Measurements from ENCODE around the gene APC2. TPM values are rescaled to one million over a fixed set of nuclear protein-coding genes. Genes with fewer than 3 reads are reported as not detected.
"Not testable (repeated sequence)": the region's sequence is repeated elsewhere in the genome, so short reads cannot be mapped to it uniquely, and the experiment has no call there.

Gene APC2
- total RNA-seq, 1 experiment from 2014 or later, result 1.4 TPM

- Histone ChIP-seq H3K27ac (ENCODE audit: low read length) (no peak overlapping the region), H4K20me1 (ENCODE audit: low read length) (no peaks in the 10 kb centered on the region), H3K4me1 (ENCODE audit: insufficient read depth, low read length) (peaks cover 2% of the 10 kb centered on the region), H3K9ac (ENCODE audit: low read length) (no peak overlapping the region), H3K4me3 (ENCODE audit: low read length) (no peak overlapping the region), H3K4me2 (ENCODE audit: low read length) (no peak overlapping the region), H3K9me3 (ENCODE audit: low read length) (no peaks in the 10 kb centered on the region), H3K27me3 (ENCODE audit: low read length) (no peaks in the 10 kb centered on the region), H2AFZ (ENCODE audit: low read length) (no peak overlapping the region), H3F3A (ENCODE audit: low read length, unreplicated experiment) (no peaks in the 10 kb centered on the region), H3K79me2 (ENCODE audit: low read length) (no peaks in the 10 kb centered on the region), H3K36me3 (ENCODE audit: low read depth, low read length) (no peaks in the 10 kb centered on the region), H3K9me2 (replicated peaks; ENCODE audit: low read length) (no peaks in the 10 kb centered on the region)
- ChIA-PET POLR2A (ENCODE audit: unreplicated experiment) (no interaction called here), CTCF (no interaction called here)
- TF ChIP-seq CTCF (conservative IDR thresholded peaks at IDR 0.05; ENCODE audit: low read depth, low read length), result no peak
- no peak for TF ChIP-seq EZH2 (IDR thresholded peaks at IDR 0.05; ENCODE audit: low read length, unreplicated experiment)
- no peak for TF ChIP-seq EZH2phosphoT487 (IDR thresholded peaks at IDR 0.05; ENCODE audit: borderline replicate concordance, low read length)
- DNase-seq (no peak), ATAC-seq (no peak)
- BruUV-seq (replicated peaks), result no TSS peak
- intact Hi-C loops (cut with micrococcal nuclease), result no loop called here
Observed at GRCh38 chr19:1497578-1498235, 47.8 kb downstream of the APC2 start.

- DNase-seq; H3K9ac ChIP-seq (ENCODE audit: low read length); H3K79me2 ChIP-seq (ENCODE audit: low read length); H3F3A ChIP-seq (ENCODE audit: low read length, unreplicated experiment); ATAC-seq; H2AFZ ChIP-seq (ENCODE audit: low read length); intact Hi-C loops (cut with micrococcal nuclease); H3K4me3 ChIP-seq (ENCODE audit: low read length); H3K4me1 ChIP-seq (ENCODE audit: insufficient read depth, low read length); H3K27ac ChIP-seq (ENCODE audit: low read length); H3K27me3 ChIP-seq (ENCODE audit: low read length); H3K36me3 ChIP-seq (ENCODE audit: low read depth, low read length); POLR2A ChIA-PET (ENCODE audit: unreplicated experiment); H4K20me1 ChIP-seq (ENCODE audit: low read length); H3K9me3 ChIP-seq (ENCODE audit: low read length); H3K4me2 ChIP-seq (ENCODE audit: low read length); BruUV-seq (replicated peaks); H3K9me2 ChIP-seq (replicated peaks; ENCODE audit: low read length); CTCF ChIA-PET: not testable (repeated sequence)
Observed at GRCh38 chr19:1499231-1499630, 49.3 kb downstream of the APC2 start.

GRCh38 chr19:1501200-1501595, 51.3 kb downstream of the APC2 start:
- Histone ChIP-seq H3K4me2 (ENCODE audit: low read length) (no peak overlapping the region), H2AFZ (ENCODE audit: low read length) (no peak overlapping the region), H3K4me3 (ENCODE audit: low read length) (no peak overlapping the region), H3K9me3 (ENCODE audit: low read length) (no peaks in the 10 kb centered on the region), H3K79me2 (ENCODE audit: low read length) (no peaks in the 10 kb centered on the region), H3F3A (ENCODE audit: low read length, unreplicated experiment) (no peaks in the 10 kb centered on the region), H3K9me2 (replicated peaks; ENCODE audit: low read length) (no peaks in the 10 kb centered on the region), H3K36me3 (ENCODE audit: low read depth, low read length) (no peaks in the 10 kb centered on the region), H4K20me1 (ENCODE audit: low read length) (no peaks in the 10 kb centered on the region), H3K4me1 (ENCODE audit: insufficient read depth, low read length) (no peaks in the 10 kb centered on the region), H3K27me3 (ENCODE audit: low read length) (no peaks in the 10 kb centered on the region), H3K9ac (ENCODE audit: low read length) (no peak overlapping the region), H3K27ac (ENCODE audit: low read length) (no peak overlapping the region)
- intact Hi-C loops (cut with micrococcal nuclease), result no loop called here
- DNase-seq (no peak), ATAC-seq (no peak)
- TF ChIP-seq CTCF (conservative IDR thresholded peaks at IDR 0.05; ENCODE audit: low read depth, low read length) (no peak), EZH2phosphoT487 (IDR thresholded peaks at IDR 0.05; ENCODE audit: borderline replicate concordance, low read length) (no peak), EZH2 (IDR thresholded peaks at IDR 0.05; ENCODE audit: low read length, unreplicated experiment) (no peak)
- ChIA-PET CTCF (no interaction called here), POLR2A (ENCODE audit: unreplicated experiment) (no interaction called here)
- no TSS peak for BruUV-seq (replicated peaks)

All from PC-3 (cell line).